Gastroesophageal sphincter (tissue), 3 donors: ENCODE measurements around the gene ANKS6.

Source experiments
- CTCF ChIP-seq, 4 experiments: fragments of 200-600 bp in 2 of 4; fragments of 450-650 bp in 2 of 4; sonication (generic) in 1 of 4; IDR thresholded peaks; one replicate each; pipeline ENCODE4 v1.5.1; 2017 to 2019; ENCODE audit warnings: antibody characterized with exemption in 4 of 4, mild to moderate bottlenecking in 2 of 4, moderate library complexity in 2 of 4
- EP300 ChIP-seq: sonication (generic); formaldehyde crosslinking; IDR thresholded peaks from one replicate; pipeline ENCODE4 v1.6.1; 2017; ENCODE audit warnings: antibody characterized with exemption, mild to moderate bottlenecking
- POLR2AphosphoS5 ChIP-seq: sonication (generic); formaldehyde crosslinking; IDR thresholded peaks from one replicate; pipeline ENCODE4 v1.6.1; 2017; ENCODE audit warnings: antibody characterized with exemption

DNA sequence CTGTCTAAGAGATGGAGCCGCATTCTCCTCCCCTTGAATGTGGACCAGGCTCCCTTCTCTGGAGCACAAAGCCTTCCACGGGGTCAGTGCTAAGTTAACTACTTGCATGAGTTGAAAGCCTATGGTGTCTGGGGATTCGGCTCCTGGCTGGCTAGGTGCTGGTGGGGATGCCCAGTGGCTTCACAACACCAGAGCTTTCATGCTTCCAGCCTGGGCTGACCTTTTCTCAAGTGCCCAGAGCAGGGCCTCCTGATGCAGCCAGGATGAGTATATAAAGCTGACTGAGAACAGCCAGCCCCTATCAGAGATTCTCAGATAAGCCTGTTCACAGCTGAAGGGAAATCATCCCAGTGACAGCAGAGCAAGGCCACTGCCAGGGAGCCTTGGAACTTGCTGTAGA is 22.9 kb upstream of the ANKS6 start:
- TF ChIP-seq CTCF (IDR thresholded peaks at IDR 0.05) (no peak), POLR2AphosphoS5 (no peak), EP300 (no peak)
